ENCODE measurements around the gene TMEM154. TPM values are rescaled to one million over a fixed set of nuclear protein-coding genes. Genes with fewer than 3 reads are reported as not detected.

Gene TMEM154
- polyA plus RNA-seq, 3 donors, result 24.7 to 157 (median 117) TPM

DNA sequence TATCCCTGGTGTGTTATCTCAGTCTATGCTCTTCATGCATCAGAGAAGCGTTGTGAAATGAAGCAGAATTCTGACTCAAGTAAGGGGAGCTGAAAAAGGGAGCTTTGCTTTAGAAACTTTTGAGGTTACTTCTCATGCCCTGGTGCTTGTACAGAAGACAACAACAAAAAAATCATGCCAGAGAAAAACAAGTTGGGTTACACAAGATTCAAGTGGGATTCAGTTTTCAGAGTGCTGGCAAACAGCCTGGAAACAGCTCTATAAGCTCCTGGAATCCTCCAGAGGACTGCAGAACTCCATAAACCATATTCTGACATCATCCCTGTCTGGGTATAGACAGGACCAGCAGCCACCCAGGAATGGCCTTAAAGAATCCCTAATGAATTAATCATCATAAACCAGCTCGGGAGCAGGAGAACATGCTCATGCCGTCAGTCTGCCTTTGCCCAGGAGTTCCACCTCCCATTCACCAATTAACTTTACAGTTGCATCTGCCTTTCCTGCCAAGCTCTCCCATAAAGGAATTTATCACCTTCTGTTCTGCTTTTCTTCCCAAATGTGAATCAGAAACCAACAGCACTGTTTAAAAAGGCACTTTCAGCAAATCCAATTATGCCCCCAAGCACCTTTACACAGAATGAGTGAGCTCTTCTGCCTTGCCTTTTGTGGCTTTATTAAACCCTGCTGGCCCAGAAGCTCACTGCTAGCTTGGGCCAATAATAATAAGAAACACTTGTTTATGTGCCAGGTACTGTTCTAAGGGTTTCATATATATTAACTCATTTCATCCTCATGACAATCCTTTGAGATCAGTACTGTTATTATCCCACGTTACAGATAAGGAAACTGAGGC, 89.4 kb downstream of the TMEM154 start:
- WGBS (ENCODE audit: insufficient coverage), result 90% methylated on average over 2 of the region's 4 CpGs

DNA sequence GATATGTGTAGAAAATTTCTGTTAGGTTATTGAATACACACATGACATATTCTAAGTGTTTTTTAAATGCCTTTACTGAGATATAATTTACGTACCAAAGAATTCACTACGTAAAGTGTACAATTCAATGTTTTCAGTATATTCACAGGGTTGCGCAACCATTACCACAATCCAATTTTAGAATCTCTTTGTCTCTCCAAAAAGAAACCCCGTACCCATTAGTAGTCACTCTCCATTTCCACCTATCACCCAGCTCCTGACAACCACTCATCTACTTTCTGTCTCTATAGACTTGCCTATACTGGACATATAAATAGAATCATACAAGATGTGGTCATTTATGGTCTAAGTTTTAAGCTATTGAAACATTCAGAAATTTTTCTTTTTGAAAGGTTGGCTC, 90.9 kb downstream of the TMEM154 start:
- Mint-ChIP-seq H3K27ac (no peak overlapping the region), H3K36me3 (peaks cover 0 to 3% of the 10 kb centered on the region in 2 donors), H3K27me3 (ENCODE audit: low read depth in 3 of 3) (peaks cover 7 to 12% (median 10%) of the 10 kb centered on the region in 3 donors), H3K9me3 (peaks cover 0 to 4% (median 0%) of the 10 kb centered on the region in 7 donors), H3K4me1 (peaks cover 29% of the 10 kb centered on the region), H3K4me3 (peak overlapping the region in 1 of 2 donors; percentile 31)
- Histone ChIP-seq H3K4me2 (replicated peaks; ENCODE audit: extremely low read depth, low read length, poor library complexity, severe bottlenecking) (no peak overlapping the region), H3K36me3 (replicated peaks in 1 of 2; ENCODE audit: control insufficient read depth in 1 of 2, insufficient read depth in 2 of 2, low read length in 2 of 2) (no peaks in the 10 kb centered on the region), H2AFZ (ENCODE audit: insufficient read depth, low read depth, low read length, poor library complexity, severe bottlenecking) (no peak overlapping the region), H3K9ac (ENCODE audit: insufficient read depth, low read length, poor library complexity, severe bottlenecking) (no peak overlapping the region), H3K4me1 (ENCODE audit: control insufficient read depth in 1 of 2, insufficient read depth in 2 of 2, low read length in 2 of 2) (peaks cover 13 to 27% of the 10 kb centered on the region in 2 donors), H4K20me1 (ENCODE audit: insufficient read depth, low read length) (no peaks in the 10 kb centered on the region), H3K79me2 (ENCODE audit: insufficient read depth, low read length) (no peaks in the 10 kb centered on the region), H3K27me3 (ENCODE audit: control insufficient read depth in 2 of 2, insufficient read depth in 2 of 2, low read length in 2 of 2) (no peaks in the 10 kb centered on the region), H3K4me3 (replicated peaks in 1 of 3; ENCODE audit: low read depth in 2 of 3, low read length in 3 of 3) (no peak overlapping the region), H3K27ac (ENCODE audit: low read depth in 1 of 2, low read length in 2 of 2) (no peak overlapping the region), H3K9me3 (replicated peaks in 1 of 2; ENCODE audit: control insufficient read depth in 1 of 2, insufficient read depth in 1 of 2, low read length in 2 of 2) (no peaks in the 10 kb centered on the region)
- TF ChIP-seq, protein P1, sequence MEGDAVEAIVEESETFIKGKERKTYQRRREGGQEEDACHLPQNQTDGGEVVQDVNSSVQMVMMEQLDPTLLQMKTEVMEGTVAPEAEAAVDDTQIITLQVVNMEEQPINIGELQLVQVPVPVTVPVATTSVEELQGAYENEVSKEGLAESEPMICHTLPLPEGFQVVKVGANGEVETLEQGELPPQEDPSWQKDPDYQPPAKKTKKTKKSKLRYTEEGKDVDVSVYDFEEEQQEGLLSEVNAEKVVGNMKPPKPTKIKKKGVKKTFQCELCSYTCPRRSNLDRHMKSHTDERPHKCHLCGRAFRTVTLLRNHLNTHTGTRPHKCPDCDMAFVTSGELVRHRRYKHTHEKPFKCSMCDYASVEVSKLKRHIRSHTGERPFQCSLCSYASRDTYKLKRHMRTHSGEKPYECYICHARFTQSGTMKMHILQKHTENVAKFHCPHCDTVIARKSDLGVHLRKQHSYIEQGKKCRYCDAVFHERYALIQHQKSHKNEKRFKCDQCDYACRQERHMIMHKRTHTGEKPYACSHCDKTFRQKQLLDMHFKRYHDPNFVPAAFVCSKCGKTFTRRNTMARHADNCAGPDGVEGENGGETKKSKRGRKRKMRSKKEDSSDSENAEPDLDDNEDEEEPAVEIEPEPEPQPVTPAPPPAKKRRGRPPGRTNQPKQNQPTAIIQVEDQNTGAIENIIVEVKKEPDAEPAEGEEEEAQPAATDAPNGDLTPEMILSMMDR (IDR thresholded peaks at IDR 0.05), result no peak
- intact Hi-C loops (cut with micrococcal nuclease), result no loop called here
- peak in 1 of 3 donors; percentile 16 for DNase-seq
- WGBS (ENCODE audit: insufficient coverage), result no CpG with 5 or more reads among the region's 4 CpGs

More for the DNA sequence above, 89.4 kb downstream of the TMEM154 start:
- Histone ChIP-seq H3K4me1 (ENCODE audit: control insufficient read depth in 1 of 2, insufficient read depth in 2 of 2, low read length in 2 of 2) (peaks cover 13 to 27% of the 10 kb centered on the region in 2 donors), H3K4me2 (replicated peaks; ENCODE audit: extremely low read depth, low read length, poor library complexity, severe bottlenecking) (no peak overlapping the region), H4K20me1 (ENCODE audit: insufficient read depth, low read length) (no peaks in the 10 kb centered on the region), H2AFZ (ENCODE audit: insufficient read depth, low read depth, low read length, poor library complexity, severe bottlenecking) (no peak overlapping the region), H3K9ac (ENCODE audit: insufficient read depth, low read length, poor library complexity, severe bottlenecking) (no peak overlapping the region), H3K9me3 (replicated peaks in 1 of 2; ENCODE audit: control insufficient read depth in 1 of 2, insufficient read depth in 1 of 2, low read length in 2 of 2) (no peaks in the 10 kb centered on the region), H3K27ac (ENCODE audit: low read depth in 1 of 2, low read length in 2 of 2) (no peak overlapping the region), H3K27me3 (ENCODE audit: control insufficient read depth in 2 of 2, insufficient read depth in 2 of 2, low read length in 2 of 2) (no peaks in the 10 kb centered on the region), H3K79me2 (ENCODE audit: insufficient read depth, low read length) (no peaks in the 10 kb centered on the region), H3K4me3 (replicated peaks in 1 of 3; ENCODE audit: low read depth in 2 of 3, low read length in 3 of 3) (no peak overlapping the region), H3K36me3 (replicated peaks in 1 of 2; ENCODE audit: control insufficient read depth in 1 of 2, insufficient read depth in 2 of 2, low read length in 2 of 2) (no peaks in the 10 kb centered on the region)
- intact Hi-C loops (cut with micrococcal nuclease), result no loop called here
- DNase-seq, result no peak
- Mint-ChIP-seq H3K27me3 (ENCODE audit: low read depth in 3 of 3) (peaks cover 7 to 12% (median 10%) of the 10 kb centered on the region in 3 donors), H3K4me3 (peak overlapping the region in 1 of 2 donors; percentile 10), H3K27ac (no peak overlapping the region), H3K36me3 (peaks cover 0 to 3% of the 10 kb centered on the region in 2 donors), H3K4me1 (peaks cover 29% of the 10 kb centered on the region), H3K9me3 (peaks cover 0 to 4% (median 0%) of the 10 kb centered on the region in 7 donors)
- TF ChIP-seq, protein P1 (IDR thresholded peaks at IDR 0.05), result no peak
